DND-41 (cell line): ENCODE data around the gene FAM227B.

ENCODE experiments used
- ATAC-seq: fragments of 200-7000 bp; cut with Tn5 transposase; 3 replicates; pipeline ENCODE4 v1.9.1; 2021; ENCODE audit warnings: low read depth; ENCODE audit not compliant: insufficient read depth
- DNase-seq: peaks from one replicate; pipeline ENCODE4 v3.0.0-alpha.2; 2020
- H2AFZ ChIP-seq: 2 replicates; pipeline ENCODE4 v1.6.0; 2012; ENCODE audit warnings: low read depth, low read length
- H3K27ac ChIP-seq: 2 replicates; pipeline ENCODE4 v1.5.1; 2012; ENCODE audit warnings: low read length, inconsistent platforms
- H3K27me3 ChIP-seq: fragments of 200-600 bp; sonication (generic); 2 replicates; pipeline ENCODE4 v1.6.0; 2012; ENCODE audit warnings: low read length, mild to moderate bottlenecking, inconsistent platforms; ENCODE audit not compliant: insufficient read depth, poor library complexity
- H3K36me3 ChIP-seq: 2 replicates; pipeline ENCODE4 v1.5.1; 2012; ENCODE audit warnings: low read length, inconsistent platforms; ENCODE audit not compliant: insufficient read depth
- H3K4me1 ChIP-seq: 2 replicates; pipeline ENCODE4 v1.5.1; 2012; ENCODE audit warnings: mild to moderate bottlenecking, low read length; ENCODE audit not compliant: insufficient read depth
- H3K4me2 ChIP-seq: 2 replicates; pipeline ENCODE4 v1.6.0; 2012; ENCODE audit warnings: mild to moderate bottlenecking, moderate library complexity, low read length, inconsistent platforms; ENCODE audit not compliant: insufficient read depth
- H3K4me3 ChIP-seq, 2 experiments: fragments of 200-600 bp in 1 of 2; shearing (Covaris generic) in 1 of 2; 2 replicates each; pipeline ENCODE4 v1.5.1; 2012 to 2016; ENCODE audit warnings: inconsistent platforms in 2 of 2, low read length in 2 of 2, mild to moderate bottlenecking in 2 of 2, low read depth in 1 of 2, moderate library complexity in 1 of 2
- H3K79me2 ChIP-seq: 2 replicates; pipeline ENCODE4 v1.6.0; 2012; ENCODE audit warnings: low read length, inconsistent platforms; ENCODE audit not compliant: insufficient read depth
- H3K9ac ChIP-seq: 2 replicates; pipeline ENCODE4 v1.6.0; 2012; ENCODE audit warnings: low read depth, mild to moderate bottlenecking, inconsistent platforms, low read length, moderate library complexity
- H3K9me3 ChIP-seq: 2 replicates; pipeline ENCODE4 v1.5.1; 2012; ENCODE audit warnings: low read length, moderate library complexity, mild to moderate bottlenecking, inconsistent platforms; ENCODE audit not compliant: insufficient read depth, severe bottlenecking
- H4K20me1 ChIP-seq: 2 replicates; pipeline ENCODE4 v1.6.0; 2012; ENCODE audit warnings: low read length; ENCODE audit not compliant: insufficient read depth
- CTCF ChIP-seq: IDR thresholded peaks from 2 replicates; pipeline ENCODE4 v1.5.1; 2012; ENCODE audit warnings: borderline replicate concordance, low read length, moderate library complexity, mild to moderate bottlenecking; ENCODE audit not compliant: poor library complexity, severe bottlenecking; ENCODE audit errors: extremely low read depth
- EZH2 ChIP-seq: IDR thresholded peaks from 3 replicates; pipeline ENCODE4 v1.6.1; 2012; ENCODE audit warnings: borderline replicate concordance, low read depth, mild to moderate bottlenecking, moderate library complexity, low read length, inconsistent platforms; ENCODE audit not compliant: severe bottlenecking

Gene FAM227B

GRCh38 chr15:49646891-49647290 is 26.3 kb upstream of the FAM227B start:
- ATAC-seq = no peak
- no peaks in the 10 kb centered on the region for H3K79me2 ChIP-seq
- H3K27me3 ChIP-seq = no peaks in the 10 kb centered on the region
- no peak overlapping the region for H3K4me3 ChIP-seq
- no peaks in the 10 kb centered on the region for H4K20me1 ChIP-seq
- no peak overlapping the region for H3K27ac ChIP-seq
- H2AFZ ChIP-seq = no peak overlapping the region
- no peak for DNase-seq
- H3K9ac ChIP-seq = no peak overlapping the region
- no peak for TF ChIP-seq EZH2
- no peak for TF ChIP-seq CTCF
- H3K36me3 ChIP-seq = peaks cover 8% of the 10 kb centered on the region; the same call in 1 of the 2 replicates
- H3K4me2 ChIP-seq = no peak overlapping the region
- H3K4me1 ChIP-seq = no peaks in the 10 kb centered on the region
- H3K9me3 ChIP-seq = no peaks in the 10 kb centered on the region

- Histone ChIP-seq H3K36me3 (peaks cover 8% of the 10 kb centered on the region; the same call in 1 of the 2 replicates), H2AFZ (no peak overlapping the region), H3K4me3 (no peak overlapping the region), H3K9me3 (no peaks in the 10 kb centered on the region), H3K79me2 (no peaks in the 10 kb centered on the region), H3K27me3 (no peaks in the 10 kb centered on the region), H3K9ac (no peak overlapping the region), H3K27ac (no peak overlapping the region), H4K20me1 (no peaks in the 10 kb centered on the region), H3K4me1 (no peaks in the 10 kb centered on the region), H3K4me2 (no peak overlapping the region)
- DNase-seq (no peak), ATAC-seq (no peak)
- TF ChIP-seq CTCF = no peak
- TF ChIP-seq EZH2 = no peak
Measured at GRCh38 chr15:49645941-49646340, 25.3 kb upstream of the FAM227B start.

- H3K9ac ChIP-seq = no peak overlapping the region
- no peaks in the 10 kb centered on the region for H3K9me3 ChIP-seq
- no peak for ATAC-seq
- no peak overlapping the region for H3K4me3 ChIP-seq
- H3K79me2 ChIP-seq = no peaks in the 10 kb centered on the region
- no peaks in the 10 kb centered on the region for H4K20me1 ChIP-seq
- H3K27me3 ChIP-seq = no peaks in the 10 kb centered on the region
- no peak overlapping the region for H2AFZ ChIP-seq
- TF ChIP-seq EZH2 = no peak
- no peak for TF ChIP-seq CTCF
- no peaks in the 10 kb centered on the region for H3K4me1 ChIP-seq
- DNase-seq = no peak
- H3K36me3 ChIP-seq = peaks cover 8% of the 10 kb centered on the region; the same call in 1 of the 2 replicates
- no peak overlapping the region for H3K4me2 ChIP-seq
- H3K27ac ChIP-seq = no peak overlapping the region
Measured at GRCh38 chr15:49645277-49645676, 24.7 kb upstream of the FAM227B start.

GRCh38 chr15:49644364-49644794 is 23.8 kb upstream of the FAM227B start:
- Histone ChIP-seq H3K4me1 (no peaks in the 10 kb centered on the region), H3K27ac (no peak overlapping the region), H4K20me1 (no peaks in the 10 kb centered on the region), H3K36me3 (peaks cover 8% of the 10 kb centered on the region; the same call in 1 of the 2 replicates), H3K4me3 (no peak overlapping the region), H3K9ac (no peak overlapping the region), H3K4me2 (no peak overlapping the region), H3K27me3 (no peaks in the 10 kb centered on the region), H3K9me3 (no peaks in the 10 kb centered on the region), H2AFZ (no peak overlapping the region), H3K79me2 (no peaks in the 10 kb centered on the region)
- ATAC-seq (no peak), DNase-seq (no peak)
- TF ChIP-seq EZH2 (no peak), CTCF (no peak)
